Measurements from ENCODE around the gene RFLNA. TPM values are rescaled to one million over a fixed set of nuclear protein-coding genes. Genes with fewer than 3 reads are reported as not detected.

RFLNA gene
- total and polyA plus RNA-seq, 11 donors: 0.06 to 0.63 (median 0.22) TPM; not detected in 5

- Histone ChIP-seq H3K4me3 (no peak overlapping the region), H3K27me3 (peaks cover 0 to 26% (median 6%) of the 10 kb centered on the region in 9 donors), H3K4me1 (peaks cover 0 to 13% (median 0%) of the 10 kb centered on the region in 12 donors), H3K36me3 (no peaks in the 10 kb centered on the region), H3K9me3 (peaks cover 0 to 9% (median under 1%) of the 10 kb centered on the region in 12 donors), H3K27ac (no peak overlapping the region)
- DNase-seq (no peak), ATAC-seq (no peak)
- intact Hi-C loops (cut with DNase I): no loop called here
- WGBS, 4 donors: 70 to 75% (median 74%) methylated on average over 11 of the region's 11 CpGs
- no peak for TF ChIP-seq POLR2A (IDR thresholded peaks at IDR 0.05)
- no peak for TF ChIP-seq CTCF (IDR thresholded peaks at IDR 0.05)
These were observed 15.6 kb upstream of the RFLNA start for GRCh38 chr12:124279315-124279714.

DNA sequence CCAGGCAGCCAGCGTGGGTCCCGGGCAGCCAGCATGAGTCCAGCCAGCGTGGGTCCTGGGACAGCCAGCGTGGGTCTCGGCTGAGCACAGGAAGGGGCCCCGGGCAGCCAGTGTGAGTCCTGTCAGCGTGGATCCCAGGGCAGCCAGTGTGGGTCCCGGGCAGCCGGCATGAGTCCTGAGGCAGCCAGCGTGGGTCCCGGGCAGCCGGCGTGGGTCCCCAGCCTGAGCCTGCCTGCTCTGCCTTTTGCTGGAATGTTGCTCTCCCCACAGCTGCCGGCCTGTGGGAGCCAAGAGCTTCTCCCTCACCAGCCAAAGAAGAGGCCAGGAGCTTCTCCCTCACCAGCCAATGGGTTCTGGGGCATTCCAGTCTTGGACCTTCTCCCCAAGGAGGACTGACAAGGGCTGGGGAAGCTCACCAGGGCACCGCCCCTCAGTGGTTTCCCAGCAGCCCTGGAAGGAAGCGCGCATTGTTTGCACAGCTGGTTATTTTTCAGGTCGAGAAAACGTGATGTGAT, 15.0 kb upstream of the RFLNA start:
- Histone ChIP-seq H3K4me3 (no peak overlapping the region), H3K4me1 (peaks cover 0 to 13% (median 0%) of the 10 kb centered on the region in 12 donors), H3K36me3 (no peaks in the 10 kb centered on the region), H3K27me3 (peaks cover 0 to 26% (median 6%) of the 10 kb centered on the region in 9 donors), H3K9me3 (peaks cover 0 to 15% (median 7%) of the 10 kb centered on the region in 12 donors), H3K27ac (no peak overlapping the region)
- intact Hi-C loops (cut with DNase I): no loop called here
- 36 to 49% (median 43%) methylated on average over 10 to 19 of the region's 19 CpGs for WGBS, 4 donors
- TF ChIP-seq CTCF (IDR thresholded peaks at IDR 0.05) (no peak), POLR2A (IDR thresholded peaks at IDR 0.05) (no peak)
- DNase-seq (no peak), ATAC-seq (peak in 2 of 4 donors; percentile 47)

DNA sequence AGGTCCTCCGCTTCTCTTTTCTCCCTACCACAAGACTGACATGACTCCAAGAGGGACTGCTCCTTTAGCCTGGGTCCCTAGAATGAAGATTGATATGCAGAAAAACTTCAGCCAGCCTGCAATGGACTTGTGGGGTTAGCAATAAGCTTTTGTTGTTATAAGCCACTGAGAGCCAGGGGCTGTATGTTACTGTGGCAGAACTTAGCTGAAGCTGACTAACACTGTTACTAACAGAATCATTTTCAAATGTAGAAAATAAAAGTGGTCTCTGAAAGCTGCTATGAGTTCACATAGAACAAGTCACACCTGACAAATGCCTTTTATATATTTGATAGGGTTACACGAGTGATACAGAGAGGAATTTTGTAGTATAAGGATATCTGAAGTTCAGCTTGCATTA, 13.6 kb upstream of the RFLNA start:
- no peak overlapping the region for H3K27ac ChIP-seq
- H3K4me1 ChIP-seq: peaks cover 0 to 13% (median 0%) of the 10 kb centered on the region in 12 donors
- H3K4me3 ChIP-seq: no peak overlapping the region
- peaks cover 0 to 26% (median 6%) of the 10 kb centered on the region in 9 donors for H3K27me3 ChIP-seq
- DNase-seq: no peak
- TF ChIP-seq POLR2A (IDR thresholded peaks at IDR 0.05): no peak
- TF ChIP-seq CTCF (IDR thresholded peaks at IDR 0.05): no peak
- intact Hi-C loops (cut with DNase I): no loop called here
- ATAC-seq: no peak
- peaks cover 0 to 18% (median 9%) of the 10 kb centered on the region in 12 donors for H3K9me3 ChIP-seq
- 90 to 98% (median 93%) methylated on average over 2 of the region's 2 CpGs for WGBS, 4 donors
- no peaks in the 10 kb centered on the region for H3K36me3 ChIP-seq

- intact Hi-C loops (cut with DNase I): no loop called here
- no peak for DNase-seq
- TF ChIP-seq POLR2A (IDR thresholded peaks at IDR 0.05) (no peak), CTCF (IDR thresholded peaks at IDR 0.05) (no peak)
- no peak overlapping the region for H3K4me3 ChIP-seq
- H3K9me3 ChIP-seq: peaks cover 0 to 18% (median 9%) of the 10 kb centered on the region in 12 donors
- no peak for ATAC-seq
- H3K27me3 ChIP-seq: peaks cover 0 to 18% (median 3%) of the 10 kb centered on the region in 9 donors
- peaks cover 0 to 13% (median 0%) of the 10 kb centered on the region in 12 donors for H3K4me1 ChIP-seq
- 90 to 94% (median 91%) methylated on average over 5 of the region's 5 CpGs for WGBS, 4 donors
- H3K36me3 ChIP-seq: no peaks in the 10 kb centered on the region
- H3K27ac ChIP-seq: no peak overlapping the region
These were observed 12.6 kb upstream of the RFLNA start for GRCh38 chr12:124282287-124282686.
